ENCODE measurements around the gene CAPNS2.

GRCh38 chr16:55615071-55615470, 48.6 kb downstream of the CAPNS2 start:
- TF ChIP-seq GATA3 (IDR thresholded peaks at IDR 0.05; ENCODE audit: low read depth, low read length): no peak
- no peak for TF ChIP-seq GATA2 (IDR thresholded peaks at IDR 0.05; ENCODE audit: low read depth, low read length)

Data from SH-SY5Y (cell line).